Measurements from ENCODE around the gene BASP1.

DNA sequence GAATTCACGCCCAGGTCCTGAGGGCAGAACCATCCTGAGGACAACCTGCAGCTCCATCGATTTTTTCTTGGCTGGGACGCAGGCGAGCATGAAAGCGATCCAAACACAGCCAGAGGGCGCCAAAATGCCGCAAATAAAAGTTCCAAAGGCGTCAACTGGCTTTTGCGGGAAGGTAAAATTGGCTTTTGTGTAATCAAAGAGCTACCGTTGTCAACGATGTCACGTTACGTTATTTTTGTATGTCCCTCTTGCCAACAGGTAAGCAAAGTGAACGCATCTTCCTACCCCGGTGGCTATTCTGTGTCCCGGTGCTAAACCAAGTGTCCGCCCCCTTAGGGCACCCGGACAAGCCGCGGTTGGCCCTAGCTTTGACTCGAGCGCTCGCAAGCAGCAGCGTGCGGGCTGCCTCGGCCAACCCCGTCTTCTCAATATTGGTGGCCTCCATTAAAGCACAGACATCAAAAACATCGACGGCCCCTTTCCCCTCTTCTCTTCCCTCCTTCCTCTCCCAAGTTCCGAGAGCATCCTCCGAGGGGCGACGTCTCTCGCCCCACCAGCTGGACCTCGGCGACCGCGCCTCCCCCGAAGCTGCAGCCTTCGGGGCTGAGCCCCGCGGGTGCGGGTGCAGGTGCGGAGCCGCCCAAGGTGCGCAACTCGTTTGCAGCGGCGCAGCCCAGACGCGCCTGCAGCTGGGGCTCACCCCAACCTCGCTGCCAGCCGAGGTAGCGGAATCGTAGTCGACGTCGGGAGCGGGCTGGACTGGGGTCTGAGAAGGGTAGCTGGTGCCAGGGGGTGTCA lies 1.1 kb upstream of the BASP1 start:
- TF ChIP-seq, protein P1, sequence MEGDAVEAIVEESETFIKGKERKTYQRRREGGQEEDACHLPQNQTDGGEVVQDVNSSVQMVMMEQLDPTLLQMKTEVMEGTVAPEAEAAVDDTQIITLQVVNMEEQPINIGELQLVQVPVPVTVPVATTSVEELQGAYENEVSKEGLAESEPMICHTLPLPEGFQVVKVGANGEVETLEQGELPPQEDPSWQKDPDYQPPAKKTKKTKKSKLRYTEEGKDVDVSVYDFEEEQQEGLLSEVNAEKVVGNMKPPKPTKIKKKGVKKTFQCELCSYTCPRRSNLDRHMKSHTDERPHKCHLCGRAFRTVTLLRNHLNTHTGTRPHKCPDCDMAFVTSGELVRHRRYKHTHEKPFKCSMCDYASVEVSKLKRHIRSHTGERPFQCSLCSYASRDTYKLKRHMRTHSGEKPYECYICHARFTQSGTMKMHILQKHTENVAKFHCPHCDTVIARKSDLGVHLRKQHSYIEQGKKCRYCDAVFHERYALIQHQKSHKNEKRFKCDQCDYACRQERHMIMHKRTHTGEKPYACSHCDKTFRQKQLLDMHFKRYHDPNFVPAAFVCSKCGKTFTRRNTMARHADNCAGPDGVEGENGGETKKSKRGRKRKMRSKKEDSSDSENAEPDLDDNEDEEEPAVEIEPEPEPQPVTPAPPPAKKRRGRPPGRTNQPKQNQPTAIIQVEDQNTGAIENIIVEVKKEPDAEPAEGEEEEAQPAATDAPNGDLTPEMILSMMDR (IDR thresholded peaks at IDR 0.05): peak; percentile 39 to 88 (median 75)
- no peak for TF ChIP-seq POLR2A (IDR thresholded peaks at IDR 0.05)
